Activated CD8-positive, alpha-beta memory T cell treated with anti-CD3 and anti-CD28 coated beads, Interleukin-2, amount 50 U/mL, for 4 hours (primary cell): ENCODE measurements around the gene ABRAXAS1.

Experiments
- DNase-seq: peaks from one replicate; pipeline ENCODE4 v3.0.0-alpha.2; 2020

Gene ABRAXAS1

DNA sequence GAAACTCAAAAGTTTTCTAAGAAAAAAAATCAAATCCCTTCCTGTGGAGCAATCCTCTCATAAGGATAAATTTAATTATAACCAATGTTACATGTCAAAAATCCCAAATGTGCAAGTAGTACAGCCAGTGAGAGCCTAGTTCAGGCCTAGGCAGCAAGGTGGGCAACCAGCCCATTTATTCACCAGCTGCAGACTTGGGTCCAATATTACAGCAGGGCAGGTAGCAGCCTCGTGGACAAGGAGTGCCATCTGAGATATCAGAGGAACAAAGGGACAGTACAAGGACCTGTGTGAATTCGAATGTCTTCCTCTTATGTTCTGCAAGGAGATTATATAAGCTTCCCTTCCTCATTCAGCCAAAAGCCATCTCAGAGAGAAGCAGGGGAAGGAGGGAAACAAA, 35.9 kb downstream of the ABRAXAS1 start:
- DNase-seq: no peak

DNA sequence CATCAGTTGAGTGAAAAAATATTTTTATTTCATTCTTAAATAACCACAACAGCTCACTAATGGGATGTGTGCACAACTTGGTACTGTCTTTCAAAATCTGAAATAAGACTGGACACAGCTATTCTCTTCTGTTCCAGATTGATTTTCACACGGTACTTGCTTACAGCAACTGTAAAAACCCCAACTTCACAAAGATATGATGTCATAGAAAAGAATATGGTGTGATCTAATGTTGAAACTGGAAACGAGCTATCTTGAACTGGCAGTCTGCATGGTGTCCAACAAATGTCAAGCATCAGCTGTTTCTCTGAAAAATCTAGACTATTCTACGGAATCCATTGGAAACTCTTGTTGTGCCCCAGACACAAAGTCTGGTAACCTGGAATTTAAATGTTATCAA, 44.0 kb downstream of the ABRAXAS1 start:
- no peak for DNase-seq

DNA sequence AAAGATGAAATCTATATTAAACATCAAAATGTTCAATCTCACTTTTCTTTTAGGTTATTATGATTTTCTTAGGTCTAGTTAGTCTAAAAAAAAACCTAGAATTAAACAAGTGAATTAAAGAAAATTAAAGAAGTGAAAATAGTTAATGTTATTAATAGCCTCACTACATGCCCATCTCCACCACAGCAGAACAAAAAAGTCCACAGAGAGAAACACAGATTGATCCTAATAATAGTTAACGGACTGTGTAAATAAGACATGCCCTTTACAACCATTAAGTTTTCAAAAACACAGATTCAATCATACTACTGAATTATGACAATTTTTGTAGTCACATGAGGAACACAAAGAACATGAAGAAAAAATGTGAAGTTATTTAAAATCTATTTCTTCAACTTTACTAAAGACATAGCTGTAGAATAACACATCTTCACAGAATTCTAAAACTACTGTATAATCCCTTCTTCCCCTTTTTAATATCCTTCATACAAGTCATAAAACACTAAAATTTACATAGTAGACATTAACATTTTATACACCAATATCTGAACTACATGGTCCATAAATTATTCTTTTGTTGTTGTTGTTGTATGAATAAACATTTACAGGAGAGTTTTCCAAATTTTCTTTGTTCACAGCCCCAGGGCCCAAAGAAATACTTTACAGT, 44.6 kb downstream of the ABRAXAS1 start:
- no peak for DNase-seq

DNA sequence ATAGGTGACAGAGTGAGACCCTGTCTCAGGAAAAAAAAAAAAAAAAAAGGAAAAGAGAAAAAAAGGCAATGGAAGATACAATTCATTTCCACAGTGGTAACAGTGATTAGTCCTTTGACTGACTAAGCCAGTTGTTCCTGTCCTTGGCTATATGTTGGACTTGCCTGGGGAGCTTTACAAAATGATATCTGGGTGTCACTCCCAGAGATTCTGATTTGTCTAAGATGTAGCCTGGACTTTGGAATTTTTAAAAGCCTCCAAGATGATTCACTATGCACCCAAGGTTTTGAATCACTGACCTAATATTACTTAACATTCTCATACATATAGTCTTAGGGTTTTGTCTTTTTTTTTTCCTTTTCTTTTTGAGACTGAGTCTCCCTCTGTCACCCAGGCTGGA, 46.2 kb downstream of the ABRAXAS1 start:
- DNase-seq: no peak

DNA sequence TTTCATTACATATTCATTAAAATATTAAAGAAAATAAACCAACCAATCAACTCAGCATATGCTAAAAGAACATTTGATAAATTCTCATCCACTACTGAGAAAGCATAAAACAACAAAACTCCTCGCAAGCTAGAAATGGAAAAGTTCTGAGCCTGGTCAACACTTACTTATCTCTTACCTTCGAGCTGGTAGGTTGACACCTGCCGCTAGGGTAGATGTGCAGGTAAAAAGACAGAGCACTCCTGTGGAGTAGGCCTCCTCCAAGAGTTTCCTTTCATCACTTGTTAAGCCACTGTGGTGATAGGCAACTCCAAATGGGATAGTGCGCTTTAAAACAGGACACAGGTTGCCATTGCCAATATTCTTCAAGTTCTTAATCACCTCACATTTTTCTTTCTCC, 48.2 kb downstream of the ABRAXAS1 start:
- no peak for DNase-seq

DNA sequence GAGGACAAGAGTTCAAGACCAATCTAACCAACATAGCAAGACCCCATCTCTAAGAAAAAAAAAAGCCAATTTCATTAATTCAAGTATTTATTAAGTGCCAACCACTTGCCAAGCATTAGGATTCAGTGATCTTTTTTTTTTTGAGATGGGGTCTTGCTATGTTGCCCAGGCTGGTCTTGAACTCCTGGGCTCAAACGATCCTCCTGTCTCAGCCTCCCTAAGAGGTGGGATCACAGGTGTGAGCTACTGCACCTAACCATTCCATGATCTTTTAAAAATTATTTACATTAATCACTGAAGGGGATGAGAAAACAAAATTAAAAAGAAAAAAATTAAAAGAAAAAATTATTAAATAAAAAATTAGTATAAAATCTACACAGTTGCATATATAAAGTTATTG, 53.7 kb downstream of the ABRAXAS1 start:
- no peak for DNase-seq

DNA sequence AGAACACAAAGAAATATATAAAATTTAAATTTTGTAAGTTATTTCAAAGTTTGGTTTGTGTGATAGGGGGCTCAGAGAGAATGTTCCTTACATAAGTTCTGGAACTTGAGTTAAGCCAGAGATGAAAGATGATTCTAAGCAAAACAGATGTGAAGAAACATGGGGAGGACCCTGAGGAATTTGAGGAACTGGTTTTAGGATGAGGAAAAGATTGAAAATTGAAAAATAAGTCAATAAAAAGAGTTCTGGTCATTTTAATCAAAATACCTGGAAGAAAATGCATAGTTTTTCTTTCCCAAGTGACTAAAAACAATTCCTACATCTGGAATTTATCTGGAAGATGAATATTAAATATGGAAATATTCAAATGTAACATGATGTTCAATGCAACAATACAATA, 66.7 kb downstream of the ABRAXAS1 start:
- DNase-seq: no peak

DNA sequence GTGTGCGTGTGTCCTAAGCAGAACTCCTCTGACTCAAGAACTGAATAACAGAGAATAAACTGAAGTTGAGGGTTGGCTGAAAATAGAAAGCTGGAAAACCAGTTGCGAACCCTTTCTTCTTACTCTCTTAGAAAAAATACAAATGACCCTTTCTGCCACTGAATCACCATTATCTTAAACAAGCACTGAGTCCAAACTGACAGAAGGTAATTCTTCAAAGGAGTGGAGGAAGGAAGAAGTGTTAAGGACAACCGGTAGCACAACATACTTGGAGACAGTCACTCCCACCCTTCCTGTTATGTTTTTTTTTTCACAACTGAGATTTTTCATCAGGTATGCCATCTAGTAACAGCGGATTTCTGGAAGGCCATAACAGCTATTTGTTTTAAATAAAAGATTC, 67.3 kb downstream of the ABRAXAS1 start:
- DNase-seq: no peak

DNA sequence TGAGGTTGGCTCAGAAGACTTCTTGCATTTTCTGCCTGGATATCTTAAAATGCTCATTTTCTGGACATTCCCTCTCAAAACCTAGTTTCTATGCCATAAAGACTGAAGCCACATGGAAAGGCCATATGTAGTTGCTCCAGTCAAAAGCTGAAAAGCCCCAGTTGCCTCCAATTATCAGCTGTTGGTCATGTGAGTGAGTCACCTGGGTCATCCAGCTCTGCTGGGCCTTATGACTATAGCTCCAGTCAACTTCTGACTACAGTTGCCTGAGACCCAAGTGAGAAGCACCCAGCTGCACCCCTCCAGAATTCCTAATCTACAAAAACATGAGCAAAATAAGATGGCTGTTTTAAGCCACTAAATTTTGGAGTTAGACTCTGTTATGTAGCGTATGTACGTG, 71.2 kb downstream of the ABRAXAS1 start:
- DNase-seq: no peak
